ENCODE data around the gene ATXN7L3B. TPM values are rescaled to one million over a fixed set of nuclear protein-coding genes. Genes with fewer than 3 reads are reported as not detected.

The ATXN7L3B gene, protein sequence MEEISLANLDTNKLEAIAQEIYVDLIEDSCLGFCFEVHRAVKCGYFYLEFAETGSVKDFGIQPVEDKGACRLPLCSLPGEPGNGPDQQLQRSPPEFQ
- 10 to 100 TPM; 26.1 to 27.1 TPM for total RNA-seq
- 10 to 100 TPM; 52.9 to 62.5 (median 58.8) TPM for polyA plus RNA-seq (ENCODE audit: insufficient read length in 6 of 6)
- long read RNA-seq, donor 1, full-length matches to known transcripts: 239 of 239 reads
- long read RNA-seq, donor 1, partial matches to known transcripts: 0 of 239 reads
- long read RNA-seq, donor 1, other reads (novel, unspliced or antisense): 0 of 239 reads
- long read RNA-seq, donor 2, full-length matches to known transcripts: 200 of 200 reads
- long read RNA-seq, donor 2, partial matches to known transcripts: 0 of 200 reads
- long read RNA-seq, donor 2, other reads (novel, unspliced or antisense): 0 of 200 reads
- long read RNA-seq, donor 3, full-length matches to known transcripts: 109 of 109 reads
- long read RNA-seq, donor 3, partial matches to known transcripts: 0 of 109 reads
- long read RNA-seq, donor 3, other reads (novel, unspliced or antisense): 0 of 109 reads
- long read RNA-seq, donor 4, full-length matches to known transcripts: 8 of 8 reads
- long read RNA-seq, donor 4, partial matches to known transcripts: 0 of 8 reads
- long read RNA-seq, donor 4, other reads (novel, unspliced or antisense): 0 of 8 reads
- long read RNA-seq, donor 5, full-length matches to known transcripts: 174 of 174 reads
- long read RNA-seq, donor 5, partial matches to known transcripts: 0 of 174 reads
- long read RNA-seq, donor 5, other reads (novel, unspliced or antisense): 0 of 174 reads
- long read RNA-seq, donor 6, full-length matches to known transcripts: 74 of 74 reads
- long read RNA-seq, donor 6, partial matches to known transcripts: 0 of 74 reads
- long read RNA-seq, donor 6, other reads (novel, unspliced or antisense): 0 of 74 reads
- long read RNA-seq, donor 7, full-length matches to known transcripts: 46 of 46 reads
- long read RNA-seq, donor 7, partial matches to known transcripts: 0 of 46 reads
- long read RNA-seq, donor 7, other reads (novel, unspliced or antisense): 0 of 46 reads
- long read RNA-seq, donor 8, full-length matches to known transcripts: 152 of 152 reads
- long read RNA-seq, donor 8, partial matches to known transcripts: 0 of 152 reads
- long read RNA-seq, donor 8, other reads (novel, unspliced or antisense): 0 of 152 reads
- long read RNA-seq, donor 9, full-length matches to known transcripts: 2 of 2 reads
- long read RNA-seq, donor 9, partial matches to known transcripts: 0 of 2 reads
- long read RNA-seq, donor 9, other reads (novel, unspliced or antisense): 0 of 2 reads
- long read RNA-seq, donor 10, full-length matches to known transcripts: 7 of 7 reads
- long read RNA-seq, donor 10, partial matches to known transcripts: 0 of 7 reads
- long read RNA-seq, donor 10, other reads (novel, unspliced or antisense): 0 of 7 reads
- long read RNA-seq, donor 11, full-length matches to known transcripts: 306 of 306 reads
- long read RNA-seq, donor 11, partial matches to known transcripts: 0 of 306 reads
- long read RNA-seq, donor 11, other reads (novel, unspliced or antisense): 0 of 306 reads
- long read RNA-seq, donor 12, full-length matches to known transcripts: 127 of 127 reads
- long read RNA-seq, donor 12, partial matches to known transcripts: 0 of 127 reads
- long read RNA-seq, donor 12, other reads (novel, unspliced or antisense): 0 of 127 reads

DNA sequence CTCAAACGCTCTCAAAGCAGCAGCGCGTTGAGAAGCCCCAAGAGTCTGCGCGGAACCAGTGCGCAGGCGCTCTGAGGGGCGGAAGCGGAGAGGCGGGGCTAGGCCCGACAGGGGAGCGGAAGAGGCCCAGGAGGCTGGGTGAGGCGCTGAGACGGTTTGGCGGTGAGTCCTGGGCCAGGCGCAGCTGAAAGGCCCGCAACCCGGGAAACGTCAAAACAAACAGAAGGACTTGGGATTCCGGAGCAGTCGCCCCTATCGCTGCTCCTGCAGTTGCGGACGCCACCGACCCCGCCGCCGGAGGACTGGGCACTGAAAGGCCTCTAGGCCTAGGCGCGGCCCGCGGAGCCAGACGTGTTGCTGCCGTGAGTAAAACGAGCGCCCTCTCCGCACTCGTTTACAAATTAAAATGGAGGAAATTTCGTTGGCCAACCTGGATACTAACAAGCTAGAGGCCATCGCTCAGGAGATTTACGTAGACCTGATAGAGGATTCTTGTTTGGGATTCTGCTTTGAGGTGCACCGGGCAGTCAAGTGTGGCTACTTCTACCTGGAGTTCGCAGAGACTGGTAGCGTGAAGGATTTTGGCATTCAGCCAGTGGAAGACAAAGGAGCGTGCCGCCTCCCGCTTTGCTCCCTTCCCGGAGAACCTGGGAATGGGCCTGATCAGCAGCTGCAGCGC, at the start of gene ATXN7L3B:
TSS of gene ATXN7L3B (plus strand) at position 129 of the 679 bp plus-strand sequence. CDS start at position 407, 278 bp downstream.
- Histone ChIP-seq H3K27me3 (no peaks in the 10 kb centered on the region), H3K4me3 (peak within 1 kb of the TSS; percentile 49 to 72), H3K27ac (peak within 1 kb of the TSS; percentile 88 to 95), H3K36me3 (peaks cover 0 to 14% of the 10 kb centered on the region in 2 donors), H3K9me3 (no peaks in the 10 kb centered on the region), H3K4me1 (peaks cover 25 to 48% of the 10 kb centered on the region in 2 donors)
- ATAC-seq: peak; percentile 99
- TF ChIP-seq, protein P1, sequence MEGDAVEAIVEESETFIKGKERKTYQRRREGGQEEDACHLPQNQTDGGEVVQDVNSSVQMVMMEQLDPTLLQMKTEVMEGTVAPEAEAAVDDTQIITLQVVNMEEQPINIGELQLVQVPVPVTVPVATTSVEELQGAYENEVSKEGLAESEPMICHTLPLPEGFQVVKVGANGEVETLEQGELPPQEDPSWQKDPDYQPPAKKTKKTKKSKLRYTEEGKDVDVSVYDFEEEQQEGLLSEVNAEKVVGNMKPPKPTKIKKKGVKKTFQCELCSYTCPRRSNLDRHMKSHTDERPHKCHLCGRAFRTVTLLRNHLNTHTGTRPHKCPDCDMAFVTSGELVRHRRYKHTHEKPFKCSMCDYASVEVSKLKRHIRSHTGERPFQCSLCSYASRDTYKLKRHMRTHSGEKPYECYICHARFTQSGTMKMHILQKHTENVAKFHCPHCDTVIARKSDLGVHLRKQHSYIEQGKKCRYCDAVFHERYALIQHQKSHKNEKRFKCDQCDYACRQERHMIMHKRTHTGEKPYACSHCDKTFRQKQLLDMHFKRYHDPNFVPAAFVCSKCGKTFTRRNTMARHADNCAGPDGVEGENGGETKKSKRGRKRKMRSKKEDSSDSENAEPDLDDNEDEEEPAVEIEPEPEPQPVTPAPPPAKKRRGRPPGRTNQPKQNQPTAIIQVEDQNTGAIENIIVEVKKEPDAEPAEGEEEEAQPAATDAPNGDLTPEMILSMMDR (IDR thresholded peaks at IDR 0.05): no peak
- DNase-seq: peak; percentile 93 to 98 (median 96)
- intact Hi-C loops (cut with DNase I): no loop called here

DNA sequence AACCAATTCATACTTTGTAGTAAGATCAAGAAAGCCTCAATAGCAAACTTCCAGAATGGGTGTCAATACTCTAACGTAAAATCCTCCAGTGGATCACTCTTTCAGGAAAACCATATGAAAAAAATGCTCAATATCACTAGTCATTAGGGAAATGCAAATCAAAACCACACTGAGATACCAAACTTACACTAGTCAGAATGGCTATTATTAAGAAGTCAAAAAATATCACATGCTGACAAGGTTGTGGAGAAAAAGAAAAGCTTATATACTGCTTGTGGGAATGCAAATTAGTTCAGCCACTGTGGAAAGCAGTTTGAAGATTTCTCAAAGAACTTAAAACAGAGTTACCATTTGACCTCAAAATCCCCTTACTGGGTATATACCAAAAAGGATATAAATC, 49.5 kb upstream of the ATXN7L3B start:
- H3K27ac ChIP-seq: no peak overlapping the region
- no peaks in the 10 kb centered on the region for H3K36me3 ChIP-seq
- DNase-seq (no peak), ATAC-seq (no peak)
- TF ChIP-seq, protein P1 (IDR thresholded peaks at IDR 0.05): no peak
- H3K27me3 ChIP-seq: no peaks in the 10 kb centered on the region
- no peaks in the 10 kb centered on the region for H3K4me1 ChIP-seq
- intact Hi-C loops (cut with DNase I): no loop called here
- no peaks in the 10 kb centered on the region for H3K9me3 ChIP-seq
- H3K4me3 ChIP-seq: no peak overlapping the region

DNA sequence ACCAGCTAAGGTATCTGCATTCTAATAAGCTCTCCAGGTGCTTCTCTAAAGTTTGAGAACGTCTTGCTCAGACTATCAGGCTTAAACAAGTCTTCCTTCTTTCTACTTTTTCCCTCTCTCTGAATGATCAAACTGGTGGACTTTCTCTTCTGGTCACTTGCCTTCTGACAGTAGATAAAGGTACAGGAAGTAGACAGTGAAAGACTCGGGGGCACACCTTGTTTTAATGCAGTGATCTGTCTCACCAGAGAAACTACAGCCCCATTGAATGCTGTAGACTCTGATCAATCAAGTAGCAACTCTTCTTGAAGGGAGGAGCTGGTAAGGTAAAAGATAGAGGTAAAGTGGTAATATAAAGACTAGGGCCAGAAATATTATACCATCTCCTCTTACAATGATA, 48.1 kb upstream of the ATXN7L3B start:
- intact Hi-C loops (cut with DNase I): no loop called here

More for the DNA sequence above, 48.1 kb upstream of the ATXN7L3B start:
- H3K27me3 ChIP-seq: no peaks in the 10 kb centered on the region
- H3K9me3 ChIP-seq: no peaks in the 10 kb centered on the region
- no peak for DNase-seq
- H3K4me3 ChIP-seq: no peak overlapping the region
- no peaks in the 10 kb centered on the region for H3K36me3 ChIP-seq
- TF ChIP-seq, protein P1 (IDR thresholded peaks at IDR 0.05): no peak
- no peak overlapping the region for H3K27ac ChIP-seq
- ATAC-seq: no peak
- no peaks in the 10 kb centered on the region for H3K4me1 ChIP-seq

Data from left lung (tissue), 14 donors.